WERI-Rb-1 (cell line): ENCODE data around the gene ZRANB2.

Experiments used
- DNase-seq: peaks from one replicate; pipeline ENCODE4 v3.0.0-alpha.2; 2020
- H3K27ac ChIP-seq: fragments of 250-450 bp; sonication (Bioruptor Pico); 2 replicates; pipeline ENCODE4 v1.5.1; 2020; ENCODE audit warnings: mild to moderate bottlenecking, moderate library complexity
- H3K27me3 ChIP-seq: fragments of 250-450 bp; sonication (Bioruptor Pico); 2 replicates; pipeline ENCODE4 v1.5.1; 2021; ENCODE audit warnings: mild to moderate bottlenecking, low read depth, moderate library complexity; ENCODE audit not compliant: insufficient read depth, severe bottlenecking
- H3K36me3 ChIP-seq: fragments of 250-450 bp; sonication (Bioruptor Pico); 2 replicates; pipeline ENCODE4 v1.5.1; 2020; ENCODE audit warnings: mild to moderate bottlenecking, moderate library complexity
- H3K4me3 ChIP-seq: 2 replicates; pipeline ENCODE4 v1.5.1; 2011; ENCODE audit warnings: low read depth, mild to moderate bottlenecking, control low read depth, low read length
- H3K9me3 ChIP-seq: fragments of 250-450 bp; sonication (Bioruptor Pico); 2 replicates; pipeline ENCODE4 v1.5.1; 2021; ENCODE audit warnings: mild to moderate bottlenecking, moderate library complexity; ENCODE audit not compliant: severe bottlenecking
- TF ChIP-seq, protein P1 (sequence below): IDR thresholded peaks from 2 replicates; pipeline ENCODE4 v1.5.1; 2011; ENCODE audit warnings: low read depth, mild to moderate bottlenecking, control low read depth, inconsistent platforms, low read length

ZRANB2 gene

DNA sequence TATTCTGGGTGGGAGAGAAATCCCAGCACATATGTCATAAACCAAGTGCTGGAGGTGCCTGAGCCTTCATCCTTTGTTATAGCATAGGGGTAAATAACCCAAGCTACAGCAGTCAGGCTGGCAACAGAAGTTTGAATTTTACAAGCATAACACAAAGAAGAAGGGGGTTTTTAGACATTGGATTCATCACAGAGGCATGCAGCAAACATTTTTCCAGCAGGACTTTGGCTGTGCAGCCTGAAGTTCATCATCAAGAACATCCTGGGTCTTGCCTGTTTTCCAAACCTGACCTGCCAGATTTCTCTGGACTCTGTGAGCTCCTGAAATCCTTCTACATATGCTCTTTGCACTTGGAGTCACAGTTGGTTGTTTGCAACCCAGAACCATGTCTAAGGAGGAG is 49.4 kb downstream of the ZRANB2 start:
- Histone ChIP-seq H3K4me3 (no peak overlapping the region), H3K36me3 (no peaks in the 10 kb centered on the region), H3K27ac (no peak overlapping the region), H3K27me3 (no peaks in the 10 kb centered on the region), H3K9me3 (no peaks in the 10 kb centered on the region)
- TF ChIP-seq, protein P1, sequence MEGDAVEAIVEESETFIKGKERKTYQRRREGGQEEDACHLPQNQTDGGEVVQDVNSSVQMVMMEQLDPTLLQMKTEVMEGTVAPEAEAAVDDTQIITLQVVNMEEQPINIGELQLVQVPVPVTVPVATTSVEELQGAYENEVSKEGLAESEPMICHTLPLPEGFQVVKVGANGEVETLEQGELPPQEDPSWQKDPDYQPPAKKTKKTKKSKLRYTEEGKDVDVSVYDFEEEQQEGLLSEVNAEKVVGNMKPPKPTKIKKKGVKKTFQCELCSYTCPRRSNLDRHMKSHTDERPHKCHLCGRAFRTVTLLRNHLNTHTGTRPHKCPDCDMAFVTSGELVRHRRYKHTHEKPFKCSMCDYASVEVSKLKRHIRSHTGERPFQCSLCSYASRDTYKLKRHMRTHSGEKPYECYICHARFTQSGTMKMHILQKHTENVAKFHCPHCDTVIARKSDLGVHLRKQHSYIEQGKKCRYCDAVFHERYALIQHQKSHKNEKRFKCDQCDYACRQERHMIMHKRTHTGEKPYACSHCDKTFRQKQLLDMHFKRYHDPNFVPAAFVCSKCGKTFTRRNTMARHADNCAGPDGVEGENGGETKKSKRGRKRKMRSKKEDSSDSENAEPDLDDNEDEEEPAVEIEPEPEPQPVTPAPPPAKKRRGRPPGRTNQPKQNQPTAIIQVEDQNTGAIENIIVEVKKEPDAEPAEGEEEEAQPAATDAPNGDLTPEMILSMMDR, result no peak
- DNase-seq, result no peak

DNA sequence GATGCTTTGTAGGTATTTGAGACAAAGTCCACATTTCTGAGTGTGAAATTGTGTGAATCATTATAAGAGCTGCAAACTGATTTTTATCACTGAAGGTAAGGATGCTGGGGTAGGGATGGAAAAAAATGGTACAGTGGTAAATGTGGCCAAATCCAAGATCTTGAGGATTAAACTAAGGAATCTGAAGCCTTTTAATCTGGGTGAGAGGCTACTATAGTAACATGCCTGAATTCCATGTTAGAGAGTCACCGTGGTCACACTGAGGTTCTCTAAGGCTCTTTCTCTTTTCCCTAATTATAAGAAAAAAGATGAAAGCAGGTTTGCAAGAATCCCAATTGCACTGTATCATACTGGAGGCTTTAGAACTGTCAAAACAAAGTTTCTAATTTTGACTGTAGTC is 50.8 kb downstream of the ZRANB2 start:
- Histone ChIP-seq H3K9me3 (no peaks in the 10 kb centered on the region), H3K27ac (no peak overlapping the region), H3K36me3 (no peaks in the 10 kb centered on the region), H3K4me3 (no peak overlapping the region), H3K27me3 (no peaks in the 10 kb centered on the region)
- TF ChIP-seq, protein P1, result no peak
- no peak for DNase-seq

- no peak for DNase-seq
- no peak overlapping the region for H3K27ac ChIP-seq
- H3K27me3 ChIP-seq, result no peaks in the 10 kb centered on the region
- H3K4me3 ChIP-seq, result no peak overlapping the region
- no peaks in the 10 kb centered on the region for H3K9me3 ChIP-seq
- TF ChIP-seq, protein P1, result no peak
- no peaks in the 10 kb centered on the region for H3K36me3 ChIP-seq
These were observed 51.9 kb downstream of the ZRANB2 start for GRCh38 chr1:71028981-71029380.

DNA sequence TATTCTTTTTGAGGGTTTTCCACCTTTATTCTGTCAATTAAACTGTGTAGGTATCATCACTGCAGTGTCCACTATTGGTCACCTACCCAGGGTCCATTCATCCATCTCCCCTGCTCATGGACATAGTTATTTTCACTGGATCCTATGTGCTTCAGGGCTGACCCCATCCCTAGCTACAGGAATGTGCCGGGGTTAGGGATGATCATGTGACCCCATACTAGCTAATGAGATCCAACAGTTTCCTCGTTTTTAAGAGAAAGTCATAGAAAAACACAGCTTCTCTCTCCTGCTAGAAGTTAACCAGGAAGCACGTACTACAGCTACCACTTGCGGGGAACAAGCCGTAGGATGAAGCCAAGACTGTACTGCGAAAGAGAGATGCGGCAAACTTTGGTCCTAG is 52.8 kb downstream of the ZRANB2 start:
- TF ChIP-seq, protein P1, result no peak
- Histone ChIP-seq H3K36me3 (no peaks in the 10 kb centered on the region), H3K9me3 (no peaks in the 10 kb centered on the region)

DNA sequence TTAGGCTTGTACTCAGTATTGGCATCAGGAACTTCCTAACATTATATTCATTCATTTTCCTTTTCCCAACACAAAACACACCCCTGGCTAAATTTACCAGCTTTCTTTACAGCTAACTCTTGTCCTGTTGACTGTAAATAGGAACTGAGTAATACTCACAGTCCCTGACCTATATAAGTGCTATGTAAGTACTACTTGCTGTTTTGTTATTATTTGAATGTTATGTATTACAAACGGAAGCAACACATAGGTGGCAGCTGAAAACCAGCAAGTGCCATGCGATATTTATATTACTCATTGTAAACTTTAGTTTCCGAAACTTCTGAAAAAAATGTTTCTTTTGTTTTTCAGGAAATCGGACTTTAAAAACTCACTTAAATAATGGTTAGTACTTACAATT is 54.7 kb downstream of the ZRANB2 start:
- Histone ChIP-seq H3K27ac (no peak overlapping the region), H3K27me3 (no peaks in the 10 kb centered on the region), H3K36me3 (no peaks in the 10 kb centered on the region), H3K9me3 (no peaks in the 10 kb centered on the region), H3K4me3 (no peak overlapping the region)
- DNase-seq, result no peak
- TF ChIP-seq, protein P1, result no peak

More for the DNA sequence above, 52.8 kb downstream of the ZRANB2 start:
- H3K4me3 ChIP-seq, result no peak overlapping the region
- DNase-seq, result no peak
- H3K27ac ChIP-seq, result no peak overlapping the region
- no peaks in the 10 kb centered on the region for H3K27me3 ChIP-seq

DNA sequence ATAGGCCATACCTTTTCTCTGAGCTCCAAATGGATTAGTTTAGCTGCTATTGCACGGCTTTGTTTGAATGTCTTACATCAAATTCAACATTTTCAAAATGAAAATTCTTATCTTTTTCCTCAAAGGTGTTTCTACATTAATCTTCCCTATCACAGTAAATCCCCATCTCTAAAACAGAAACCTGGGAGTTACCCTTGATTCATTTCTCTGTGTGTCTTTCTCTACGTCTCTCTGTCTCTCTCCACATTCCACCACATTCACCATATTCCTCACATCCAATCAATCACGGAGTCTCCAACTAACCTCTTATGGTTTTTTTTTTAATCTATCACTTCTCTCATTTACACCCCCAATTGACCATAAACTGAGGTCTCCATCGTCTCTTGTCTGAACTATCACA is 57.3 kb downstream of the ZRANB2 start:
- no peaks in the 10 kb centered on the region for H3K36me3 ChIP-seq
- no peaks in the 10 kb centered on the region for H3K9me3 ChIP-seq
- DNase-seq, result no peak
- TF ChIP-seq, protein P1, result no peak
- no peak overlapping the region for H3K4me3 ChIP-seq
- H3K27ac ChIP-seq, result no peak overlapping the region
- H3K27me3 ChIP-seq, result no peaks in the 10 kb centered on the region
